Measurements from ENCODE around the gene RABGGTB. TPM values are rescaled to one million over a fixed set of nuclear protein-coding genes. Genes with fewer than 3 reads are reported as not detected.
A peak's percentile ranks its signal among the peaks of the same experiment; 100 is the strongest.

The RABGGTB gene
- total and polyA plus RNA-seq, 9 of the 15 experiments (the other 6 are each of a cell fraction or from before 2014, with no cell fraction given), result 148 to 354 (median 206) TPM

DNA sequence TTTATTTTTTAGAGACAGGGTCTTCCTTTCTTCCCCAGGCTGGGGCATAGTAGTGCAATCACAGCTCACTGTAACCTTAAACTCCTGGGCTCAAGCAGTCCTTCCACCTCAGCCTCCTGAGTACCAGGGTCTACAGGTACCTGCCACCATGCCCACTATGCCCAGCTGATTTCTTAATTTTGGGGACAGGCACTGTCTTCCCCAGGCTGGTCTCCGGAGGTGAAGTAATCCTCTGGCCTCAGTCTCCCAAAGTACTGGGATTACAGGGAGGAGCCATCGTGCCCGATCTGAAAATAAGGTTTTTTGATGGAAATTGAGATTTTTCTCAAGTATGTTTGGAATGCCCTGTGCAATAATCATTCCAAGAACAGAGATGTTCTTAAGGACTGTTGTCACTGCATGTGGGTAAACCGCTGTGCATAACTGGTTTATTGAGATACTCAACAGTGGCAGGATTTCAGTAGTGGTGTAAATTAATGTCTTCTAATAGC lies 9.7 kb downstream of the RABGGTB start (continued):
- TF ChIP-seq GABPA (tag; conservative IDR thresholded peaks at IDR 0.05; ENCODE audit: low read depth), result no peak
- no peak for TF ChIP-seq CSDE1 (IDR thresholded peaks at IDR 0.05)
- no peak for TF ChIP-seq THRAP3 (IDR thresholded peaks at IDR 0.05; ENCODE audit: borderline replicate concordance)
- TF ChIP-seq POLR2B (IDR thresholded peaks at IDR 0.05; ENCODE audit: low read depth, partially characterized antibody), result peak; percentile 65
- TF ChIP-seq NCOA2 (IDR thresholded peaks at IDR 0.05; ENCODE audit: partially characterized antibody in 2 of 2), result no peak
- TF ChIP-seq, protein P1, sequence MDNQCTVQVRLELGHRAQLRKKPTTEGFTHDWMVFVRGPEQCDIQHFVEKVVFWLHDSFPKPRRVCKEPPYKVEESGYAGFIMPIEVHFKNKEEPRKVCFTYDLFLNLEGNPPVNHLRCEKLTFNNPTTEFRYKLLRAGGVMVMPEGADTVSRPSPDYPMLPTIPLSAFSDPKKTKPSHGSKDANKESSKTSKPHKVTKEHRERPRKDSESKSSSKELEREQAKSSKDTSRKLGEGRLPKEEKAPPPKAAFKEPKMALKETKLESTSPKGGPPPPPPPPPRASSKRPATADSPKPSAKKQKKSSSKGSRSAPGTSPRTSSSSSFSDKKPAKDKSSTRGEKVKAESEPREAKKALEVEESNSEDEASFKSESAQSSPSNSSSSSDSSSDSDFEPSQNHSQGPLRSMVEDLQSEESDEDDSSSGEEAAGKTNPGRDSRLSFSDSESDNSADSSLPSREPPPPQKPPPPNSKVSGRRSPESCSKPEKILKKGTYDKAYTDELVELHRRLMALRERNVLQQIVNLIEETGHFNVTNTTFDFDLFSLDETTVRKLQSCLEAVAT (IDR thresholded peaks at IDR 0.05), result no peak
- TF ChIP-seq SMAD4 (CRISPR knock-in tag; conservative IDR thresholded peaks at IDR 0.05), result no peak
- no peak for TF ChIP-seq FOXJ2 (tag; IDR thresholded peaks at IDR 0.05)
- no peak for TF ChIP-seq ZNF146 (CRISPR knock-in tag; IDR thresholded peaks at IDR 0.05; ENCODE audit: unreplicated experiment)
- TF ChIP-seq RBM22 (IDR thresholded peaks at IDR 0.05; ENCODE audit: low read depth, low read length, poor library complexity, severe bottlenecking), result no peak
- TF ChIP-seq ELF2 (CRISPR knock-in tag; IDR thresholded peaks at IDR 0.05), result no peak
- TF ChIP-seq MAFK (IDR thresholded peaks at IDR 0.05; ENCODE audit: low read length), result no peak
- TF ChIP-seq BMI1 (IDR thresholded peaks at IDR 0.05; ENCODE audit: low read length), result no peak
- no peak for TF ChIP-seq ZNF133 (CRISPR knock-in tag; IDR thresholded peaks at IDR 0.05)
- no peak for TF ChIP-seq TGIF2 (CRISPR knock-in tag; IDR thresholded peaks at IDR 0.05)
- TF ChIP-seq ZNF75A (CRISPR knock-in tag; IDR thresholded peaks at IDR 0.05), result no peak
- no peak for TF ChIP-seq MGA (IDR thresholded peaks at IDR 0.05)

Data from K562 (cell line).